HG02840 (cell line): ENCODE data around the gene GPR162.

ENCODE experiments used
- ATAC-seq: cut with Tn5 transposase; IDR thresholded peaks from one replicate; pipeline ENCODE4 v1.9.1; 2021; ENCODE audit warnings: mild to moderate bottlenecking, moderate library complexity, moderate number of reproducible peaks; ENCODE audit not compliant: unreplicated experiment, low FRiP score

GPR162 gene

DNA sequence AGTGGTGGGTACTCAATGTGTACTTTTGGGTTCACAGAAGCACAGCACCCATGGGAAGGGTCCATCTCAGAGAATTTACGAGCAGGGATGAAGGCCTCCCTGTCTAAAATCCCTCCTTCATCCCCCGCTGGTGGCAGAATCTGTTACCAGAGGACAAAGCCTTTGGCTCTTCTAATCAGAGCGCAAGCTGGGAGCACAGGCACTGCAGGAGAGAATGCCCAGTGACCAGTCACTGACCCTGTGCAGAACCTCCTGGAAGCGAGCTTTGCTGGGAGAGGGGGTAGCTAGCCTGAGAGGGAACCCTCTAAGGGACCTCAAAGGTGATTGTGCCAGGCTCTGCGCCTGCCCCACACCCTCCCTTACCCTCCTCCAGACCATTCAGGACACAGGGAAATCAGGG is 1.5 kb upstream of the GPR162 start:
- ATAC-seq = no peak

- ATAC-seq = no peak
Observed at GRCh38 chr12:6822426-6823135, 960 bp downstream of the GPR162 start.

- no peak for ATAC-seq
Observed at GRCh38 chr12:6823182-6824084, 1.8 kb downstream of the GPR162 start.

GRCh38 chr12:6824085-6824775 is 2.6 kb downstream of the GPR162 start:
- ATAC-seq = no peak

DNA sequence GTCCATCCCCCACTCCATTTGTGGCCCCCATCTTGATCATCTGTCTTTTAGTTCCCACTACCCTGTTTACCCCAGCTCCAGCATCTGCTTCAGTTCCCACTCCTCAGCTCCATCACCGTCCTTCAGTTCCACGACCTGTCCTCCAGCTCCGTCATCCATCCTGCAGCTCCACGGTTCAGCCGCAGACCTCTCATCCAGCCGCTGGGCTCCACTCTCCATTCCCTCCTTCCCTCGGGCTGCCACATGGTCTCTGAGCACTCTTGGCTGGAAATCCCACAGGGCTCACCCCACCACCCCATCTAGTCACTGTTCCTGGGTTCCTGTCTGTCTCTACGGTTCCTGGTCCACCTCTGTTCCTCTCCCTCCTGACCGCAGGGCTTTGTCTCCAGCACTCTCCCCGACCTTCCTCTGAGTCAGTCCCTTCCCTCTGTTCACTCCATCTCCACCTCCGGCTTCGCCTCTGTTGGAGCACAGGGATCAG is 3.3 kb downstream of the GPR162 start:
- no peak for ATAC-seq

- no peak for ATAC-seq
Observed at GRCh38 chr12:6825398-6826124, 3.9 kb downstream of the GPR162 start.

DNA sequence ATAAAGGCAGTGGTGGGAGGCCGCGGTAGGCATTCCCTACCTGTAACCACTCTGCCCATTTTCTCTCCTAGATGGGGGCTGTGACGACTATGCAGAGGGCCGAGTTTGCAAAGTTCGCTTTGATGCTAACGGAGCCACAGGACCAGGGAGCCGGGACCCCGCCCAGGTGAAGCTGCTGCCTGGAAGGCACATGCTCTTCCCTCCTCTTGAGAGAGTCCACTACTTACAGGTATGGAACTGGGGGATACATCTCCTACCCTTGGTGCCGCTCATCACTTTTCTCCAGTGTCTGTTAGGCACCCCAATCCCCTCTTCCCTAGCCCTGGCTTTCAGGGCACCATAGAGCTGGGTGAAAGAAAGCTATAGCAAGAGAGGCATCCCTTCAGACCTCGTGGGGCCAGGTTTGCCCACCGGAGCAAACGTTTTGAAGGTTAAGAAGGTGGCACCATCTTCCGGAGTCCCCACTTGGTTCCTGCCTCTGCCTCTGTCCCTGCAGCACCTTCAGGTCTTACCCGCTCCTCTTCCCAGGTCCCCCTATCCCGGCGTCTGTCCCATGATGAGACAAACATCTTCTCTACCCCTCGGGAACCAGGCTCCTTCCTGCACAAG is 4.6 kb downstream of the GPR162 start:
- no peak for ATAC-seq

DNA sequence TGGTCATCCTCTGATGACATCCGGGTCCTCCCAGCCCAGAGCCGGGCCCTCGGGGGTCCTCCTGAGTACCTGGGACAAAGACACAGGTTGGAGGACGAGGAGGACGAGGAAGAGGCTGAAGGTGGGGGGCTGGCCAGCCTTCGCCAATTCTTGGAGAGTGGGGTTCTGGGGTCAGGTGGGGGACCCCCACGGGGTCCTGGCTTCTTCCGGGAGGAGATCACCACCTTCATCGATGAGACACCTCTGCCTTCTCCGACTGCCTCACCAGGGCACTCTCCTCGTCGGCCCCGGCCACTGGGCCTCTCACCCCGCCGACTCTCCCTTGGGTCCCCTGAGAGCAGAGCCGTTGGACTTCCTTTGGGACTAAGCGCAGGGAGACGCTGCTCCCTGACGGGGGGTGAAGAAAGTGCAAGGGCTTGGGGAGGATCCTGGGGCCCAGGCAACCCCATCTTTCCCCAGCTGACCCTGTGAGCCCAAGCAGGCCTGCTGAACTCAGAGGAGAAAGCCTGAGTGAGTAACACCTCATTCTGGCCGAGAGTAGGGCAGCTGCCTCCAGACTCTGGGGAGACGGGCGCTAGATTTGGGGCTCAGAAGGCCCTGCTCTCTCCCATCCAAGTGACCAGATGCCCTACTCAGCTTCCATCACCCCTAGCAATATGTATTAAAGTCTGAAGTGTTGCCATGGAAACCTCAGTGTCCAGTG is 5.3 kb downstream of the GPR162 start:
- ATAC-seq = no peak

DNA sequence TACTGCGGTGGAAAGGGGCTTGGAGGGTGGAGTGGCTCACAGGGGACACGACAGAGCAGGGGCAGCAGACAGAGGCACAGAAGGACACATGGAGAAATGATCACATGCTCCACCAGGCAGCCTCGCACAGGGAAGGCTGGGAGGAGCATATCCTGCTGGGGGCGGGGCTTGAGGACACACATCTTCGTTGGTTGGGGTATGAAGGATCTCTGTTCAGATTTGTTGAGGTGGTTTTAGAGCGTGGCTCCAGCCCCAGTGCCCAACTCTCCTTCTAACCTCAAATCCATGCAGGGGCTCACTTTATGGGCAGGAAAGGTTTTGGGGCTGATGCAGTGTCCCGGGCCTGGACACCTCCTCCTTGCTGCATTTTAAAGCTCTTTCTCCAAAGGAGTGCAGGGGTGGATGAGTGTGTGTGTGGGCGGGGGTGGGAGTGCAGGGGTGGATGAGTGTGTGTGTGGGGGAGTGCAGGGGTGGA is 5.9 kb downstream of the GPR162 start:
- ATAC-seq = no peak

DNA sequence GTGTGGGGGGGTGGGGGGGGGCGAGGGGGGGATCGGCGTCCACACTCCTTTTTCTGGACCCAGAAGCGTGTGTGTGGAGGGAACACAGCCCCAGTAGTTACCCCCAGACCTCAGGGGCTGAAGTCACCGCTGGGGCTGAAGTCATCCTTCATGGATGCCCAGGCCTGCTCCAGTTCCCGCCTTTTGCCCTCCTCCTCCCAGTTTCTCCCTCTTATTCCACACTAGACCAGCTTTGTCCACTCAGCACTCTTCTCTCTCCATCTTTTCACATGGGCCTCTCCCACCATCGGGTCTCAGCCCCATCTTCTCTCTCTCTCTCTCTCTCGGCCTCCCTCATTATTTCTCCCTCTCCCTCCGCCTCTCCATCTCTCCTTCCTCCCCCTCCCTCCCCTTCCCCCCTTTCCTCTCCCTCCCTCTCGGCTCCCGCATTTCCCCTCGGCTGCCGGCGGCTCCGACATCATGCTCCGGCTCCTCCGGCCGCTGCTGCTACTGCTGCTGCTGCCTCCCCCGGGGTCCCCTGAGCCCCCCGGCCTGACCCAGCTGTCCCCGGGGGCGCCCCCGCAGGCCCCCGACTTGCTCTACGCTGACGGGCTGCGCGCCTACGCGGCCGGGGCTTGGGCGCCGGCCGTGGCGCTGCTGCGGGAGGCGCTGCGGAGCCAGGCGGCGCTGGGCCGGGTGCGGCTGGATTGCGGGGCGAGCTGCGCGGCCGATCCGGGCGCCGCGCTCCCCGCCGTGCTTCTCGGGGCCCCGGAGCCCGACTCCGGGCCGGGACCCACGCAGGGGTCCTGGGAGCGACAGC is 6.6 kb downstream of the GPR162 start, which contains the start of gene P3H3:
P3H3 (plus strand) TSS at position 426 of the 799 bp plus-strand sequence; CDS start at position 460, 34 bp downstream.
- no peak for ATAC-seq

- ATAC-seq = no peak
Observed at GRCh38 chr12:6828781-6829535, 7.3 kb downstream of the GPR162 start.

GRCh38 chr12:6829536-6830220 is 8.1 kb downstream of the GPR162 start:
- ATAC-seq = no peak

DNA sequence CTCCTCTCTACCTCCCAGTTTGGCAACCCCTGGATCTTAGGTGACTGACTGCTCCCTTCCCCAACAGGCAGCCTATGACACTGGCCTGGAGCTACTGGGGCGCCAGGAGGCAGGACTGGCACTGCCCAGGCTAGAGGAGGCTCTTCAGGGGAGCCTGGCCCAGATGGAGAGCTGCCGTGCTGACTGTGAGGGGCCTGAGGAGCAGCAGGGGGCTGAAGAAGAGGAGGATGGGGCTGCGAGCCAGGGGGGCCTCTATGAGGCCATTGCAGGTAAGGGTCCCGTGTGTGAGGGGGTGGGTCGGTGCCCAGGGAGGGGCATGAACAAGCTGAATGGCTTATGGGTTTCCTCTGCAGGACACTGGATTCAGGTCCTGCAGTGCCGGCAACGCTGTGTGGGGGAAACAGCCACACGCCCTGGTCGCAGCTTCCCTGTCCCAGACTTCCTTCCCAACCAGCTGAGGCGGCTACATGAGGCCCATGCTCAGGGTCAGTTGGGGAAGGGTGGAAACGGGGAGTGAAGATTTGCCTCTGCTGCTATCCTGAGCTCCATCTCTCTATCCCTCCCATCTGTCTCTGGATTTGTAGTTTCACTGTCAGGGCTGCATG is 8.8 kb downstream of the GPR162 start:
- ATAC-seq = no peak

- no peak for ATAC-seq
Observed at GRCh38 chr12:6830999-6831398, 9.4 kb downstream of the GPR162 start.

- no peak for ATAC-seq
Observed at GRCh38 chr12:6831450-6831995, 9.9 kb downstream of the GPR162 start.

DNA sequence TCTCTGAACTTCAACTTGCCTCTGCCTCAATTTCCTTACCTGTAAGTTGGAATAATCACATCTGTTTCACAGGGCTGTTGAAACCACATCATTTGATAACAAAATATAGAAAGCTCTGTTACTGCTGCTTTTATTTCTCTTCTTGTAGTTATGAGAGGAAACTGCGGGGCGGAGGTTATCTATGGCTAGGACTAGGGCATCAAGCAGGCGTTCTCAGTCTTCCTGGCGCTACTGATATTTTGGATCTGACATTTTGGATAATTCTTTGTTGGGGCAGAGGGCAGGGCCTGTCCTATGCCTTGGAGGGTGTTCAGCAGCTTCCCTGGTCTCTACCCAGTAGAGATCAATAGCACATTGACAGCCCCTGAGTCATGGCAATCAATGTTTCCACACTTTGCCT is 10.5 kb downstream of the GPR162 start:
- ATAC-seq = no peak
